GM19238 (cell line): ENCODE results near the gene DLG2.
"Not testable (repeated sequence)": the region's sequence is repeated elsewhere in the genome, so short reads cannot be mapped to it uniquely, and the experiment has no call there.

Experiments
- DNase-seq: peaks from one replicate; pipeline ENCODE4 v3.0.0; 2011; ENCODE audit warnings: low spot score; ENCODE audit not compliant: insufficient read length

Gene DLG2

DNA sequence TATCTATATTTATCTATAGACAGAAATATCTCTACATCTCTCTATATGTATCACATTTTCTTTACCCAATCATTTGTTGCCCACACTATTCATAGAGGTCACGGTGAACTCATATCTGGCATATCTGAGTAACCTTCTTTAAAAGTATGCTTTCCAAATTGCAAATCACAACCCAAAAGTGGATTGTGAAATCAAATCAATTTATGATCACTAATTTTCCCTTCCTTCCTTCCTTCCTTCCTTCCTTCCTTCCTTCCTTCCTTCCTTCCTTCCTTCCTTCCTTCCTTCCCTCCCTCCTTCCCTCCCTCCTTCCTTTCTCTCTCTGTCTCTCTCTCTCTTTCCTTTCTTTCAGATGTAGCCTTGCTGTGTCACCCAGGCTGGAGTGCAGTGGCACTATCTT is 1893.0 kb downstream of the DLG2 start:
- no peak for DNase-seq

DNA sequence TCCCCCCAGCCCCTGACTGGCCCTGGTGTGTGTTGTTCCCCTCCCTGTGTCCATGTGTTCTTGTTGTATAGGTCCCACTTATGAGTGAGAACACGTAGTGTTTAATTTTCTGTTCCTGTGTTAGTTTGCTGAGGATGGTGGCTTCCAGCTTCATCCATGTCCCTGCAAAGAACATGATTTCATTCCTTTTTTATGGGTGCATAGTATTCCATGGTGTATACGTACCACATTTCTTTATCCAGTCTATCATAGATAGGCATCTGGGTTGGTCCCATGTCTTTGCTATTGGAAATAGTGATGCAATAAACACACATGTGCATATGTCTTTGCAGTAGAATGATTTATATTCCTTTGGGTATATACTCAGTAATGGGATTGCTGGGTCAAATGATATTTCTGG is 1895.9 kb downstream of the DLG2 start:
- not testable (repeated sequence) for DNase-seq

GRCh38 chr11:83728281-83728680 is 1898.9 kb downstream of the DLG2 start:
- no peak for DNase-seq

- DNase-seq = no peak
Observed at GRCh38 chr11:83727251-83727650, 1899.9 kb downstream of the DLG2 start.

GRCh38 chr11:83726316-83726715 is 1900.8 kb downstream of the DLG2 start:
- DNase-seq = no peak

GRCh38 chr11:83725728-83726127 is 1901.4 kb downstream of the DLG2 start:
- DNase-seq = no peak

DNA sequence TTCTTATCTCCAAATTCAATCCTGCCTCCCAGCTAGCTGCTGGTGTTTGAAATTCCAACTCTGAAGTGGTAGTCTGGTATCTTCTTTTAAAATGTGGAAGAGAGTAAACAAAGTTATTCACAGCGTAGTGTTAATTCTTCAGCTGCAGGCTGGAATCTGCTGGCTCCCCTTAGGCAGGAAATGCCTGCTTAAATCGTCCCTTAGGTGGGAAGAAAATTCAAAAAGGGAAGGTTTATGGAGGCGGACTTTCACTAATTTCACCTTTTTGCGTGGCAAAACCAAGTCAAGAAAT is 1901.9 kb downstream of the DLG2 start:
- no peak for DNase-seq

GRCh38 chr11:83723999-83724398 is 1903.1 kb downstream of the DLG2 start:
- DNase-seq = no peak

DNA sequence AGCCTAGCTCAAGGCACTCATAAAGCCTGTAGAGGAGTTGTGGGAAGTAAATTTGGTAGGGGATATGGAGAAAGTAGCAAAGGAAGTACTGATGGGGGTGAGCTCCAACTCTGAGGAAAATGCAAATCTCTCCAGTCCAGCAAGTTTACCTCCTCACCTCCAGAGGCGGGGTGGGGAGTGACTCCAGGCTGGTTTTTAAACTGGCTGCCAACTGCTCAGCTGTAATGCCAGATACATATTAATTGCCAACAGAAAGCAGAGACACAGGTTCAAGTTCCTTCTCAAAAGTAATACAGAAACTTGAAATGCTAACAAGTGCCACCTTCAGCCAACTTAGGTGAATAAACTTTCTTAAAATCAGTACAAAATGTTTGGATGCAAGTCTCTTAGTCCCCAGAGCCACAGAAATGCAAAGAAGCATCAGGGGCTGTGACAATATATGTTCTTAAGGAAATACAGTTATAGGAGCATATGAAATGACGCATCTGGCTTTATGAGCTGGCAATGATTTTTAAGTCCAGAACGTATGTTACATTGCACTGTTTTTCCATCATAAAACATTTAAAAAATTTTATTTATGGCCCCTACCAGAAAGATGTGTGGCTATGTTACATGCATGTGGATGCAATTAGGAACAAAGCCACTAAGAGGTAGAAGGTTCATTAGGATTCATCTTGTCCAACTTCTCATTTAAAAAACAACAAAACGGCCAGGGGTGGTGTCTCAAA is 1904.6 kb downstream of the DLG2 start:
- no peak for DNase-seq

DNA sequence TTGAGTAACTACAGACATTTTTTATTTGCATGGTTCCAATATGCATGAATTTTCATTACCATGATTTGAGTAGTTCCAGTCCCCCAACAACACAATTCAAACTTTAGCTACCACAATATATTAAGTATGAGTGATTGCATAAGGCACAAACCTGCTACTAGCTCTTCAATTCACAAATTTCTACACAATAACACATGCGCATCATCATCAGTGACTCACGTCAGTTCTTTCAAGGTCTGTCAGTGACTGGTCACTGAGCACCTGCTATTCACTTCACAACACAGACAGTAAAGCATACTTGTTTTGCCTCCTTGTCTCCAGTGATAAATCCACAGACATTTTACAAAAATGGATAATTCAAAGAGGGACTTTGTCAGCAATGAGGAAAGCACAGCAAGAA is 1905.9 kb downstream of the DLG2 start:
- DNase-seq = no peak

- no peak for DNase-seq
Observed at GRCh38 chr11:83720675-83721074, 1906.5 kb downstream of the DLG2 start.

GRCh38 chr11:83717537-83717936 is 1909.6 kb downstream of the DLG2 start:
- DNase-seq = no peak

DNA sequence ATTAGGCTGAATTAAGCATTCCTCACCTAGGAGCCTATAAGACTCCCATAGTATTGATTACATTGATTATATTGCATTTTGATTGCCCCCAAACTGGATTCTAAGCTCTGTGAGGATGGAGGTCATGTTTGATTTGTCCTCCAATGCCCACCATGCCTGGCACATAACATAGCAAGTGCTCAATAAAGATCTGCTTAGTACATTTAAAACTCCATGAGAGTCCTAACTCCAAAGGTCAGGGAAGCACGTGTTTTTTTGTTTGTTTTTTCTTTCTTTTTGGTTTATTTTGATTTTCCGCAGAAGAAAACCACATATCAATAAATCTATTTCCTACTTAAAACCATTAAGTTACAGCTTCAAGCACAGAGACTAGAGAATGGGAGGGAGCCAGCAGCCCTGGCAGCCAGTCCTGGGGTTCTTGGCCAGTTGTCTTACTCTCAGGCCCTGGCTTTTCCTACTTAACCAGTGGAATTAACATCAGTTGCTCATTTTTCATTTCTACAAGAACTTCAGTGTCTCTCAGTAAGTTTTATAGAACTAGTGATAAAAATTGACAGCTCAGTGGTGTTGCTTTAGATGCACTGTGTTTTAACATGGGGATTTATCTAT is 1911.1 kb downstream of the DLG2 start:
- no peak for DNase-seq

DNA sequence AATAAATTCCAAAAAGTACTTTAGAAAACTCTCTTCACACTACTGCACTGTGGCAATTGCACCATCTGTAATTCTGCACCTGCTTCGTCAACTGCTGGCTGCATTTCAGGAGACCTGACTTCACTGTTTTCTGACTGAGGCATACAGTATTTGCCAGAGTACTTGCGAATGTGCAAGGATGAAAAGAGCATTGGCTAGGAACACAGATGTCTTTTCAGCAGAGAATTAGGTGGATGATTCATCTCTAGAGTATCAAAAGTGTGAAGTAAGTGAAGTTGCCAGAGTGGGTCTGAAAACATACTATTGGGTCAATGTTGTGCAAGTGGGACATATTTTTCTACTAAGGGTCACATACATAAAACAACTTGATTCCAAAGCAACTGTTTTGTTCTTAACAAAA is 1913.4 kb downstream of the DLG2 start:
- no peak for DNase-seq

DNA sequence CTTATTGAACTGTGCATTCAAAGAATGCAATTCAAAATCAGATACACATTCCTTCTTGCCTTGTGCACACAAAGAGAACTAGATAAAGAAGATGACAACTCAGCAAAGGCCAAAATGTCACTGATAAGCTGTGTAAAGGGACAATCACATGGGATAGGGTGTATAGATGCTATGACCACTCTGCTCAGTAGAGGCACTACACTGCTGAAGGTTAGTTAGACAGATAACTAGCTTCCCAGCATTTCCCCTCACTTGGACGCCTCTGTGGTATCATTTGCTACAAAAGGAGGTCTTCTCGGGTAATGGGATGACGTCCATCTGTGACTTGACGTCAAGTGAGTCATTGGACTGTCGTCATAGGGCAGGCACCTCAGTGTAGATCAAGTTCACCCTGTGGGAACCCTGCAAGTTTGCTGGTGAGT is 1916.0 kb downstream of the DLG2 start:
- DNase-seq = no peak

- DNase-seq = no peak
Observed at GRCh38 chr11:83709434-83709833, 1917.7 kb downstream of the DLG2 start.

- no peak for DNase-seq
Observed at GRCh38 chr11:83706566-83706965, 1920.6 kb downstream of the DLG2 start.

- no peak for DNase-seq
Observed at GRCh38 chr11:83702796-83703195, 1924.3 kb downstream of the DLG2 start.

- no peak for DNase-seq
Observed at GRCh38 chr11:83697518-83697917, 1929.6 kb downstream of the DLG2 start.

GRCh38 chr11:83695046-83695445 is 1932.1 kb downstream of the DLG2 start:
- no peak for DNase-seq

DNA sequence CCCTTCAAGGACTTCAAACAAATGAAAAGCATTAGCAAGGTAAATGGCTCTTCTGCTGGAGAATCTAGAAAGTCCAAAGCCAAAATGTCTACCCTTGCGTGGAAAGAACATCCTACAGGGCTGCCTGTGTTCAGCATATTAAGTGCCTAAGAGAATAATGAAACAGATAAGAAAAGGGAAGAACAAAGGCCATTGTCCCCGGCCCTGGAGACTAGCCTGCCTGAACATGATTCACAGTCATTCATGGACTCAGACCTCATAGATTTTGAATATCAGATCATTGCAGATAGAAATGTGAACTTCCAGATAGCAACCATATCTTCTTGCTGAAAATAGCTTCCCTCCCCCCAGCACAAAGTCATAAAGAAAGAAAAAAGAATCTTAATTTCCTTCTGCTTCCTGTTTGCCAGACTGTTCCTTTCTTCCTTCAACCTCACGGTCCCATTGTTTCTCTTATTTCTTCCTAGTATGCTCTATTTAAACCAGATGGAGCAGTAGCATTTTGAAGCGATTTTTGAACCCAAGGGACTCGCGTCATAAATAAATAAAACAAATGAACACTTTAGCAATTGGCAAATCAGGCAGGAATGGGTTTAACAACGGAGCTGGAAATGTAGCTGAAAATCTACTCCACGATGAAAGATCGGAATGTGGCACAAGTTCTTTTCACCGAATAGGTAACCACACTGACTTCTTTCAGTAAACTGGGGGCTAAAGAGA is 1932.8 kb downstream of the DLG2 start:
- DNase-seq = no peak

DNA sequence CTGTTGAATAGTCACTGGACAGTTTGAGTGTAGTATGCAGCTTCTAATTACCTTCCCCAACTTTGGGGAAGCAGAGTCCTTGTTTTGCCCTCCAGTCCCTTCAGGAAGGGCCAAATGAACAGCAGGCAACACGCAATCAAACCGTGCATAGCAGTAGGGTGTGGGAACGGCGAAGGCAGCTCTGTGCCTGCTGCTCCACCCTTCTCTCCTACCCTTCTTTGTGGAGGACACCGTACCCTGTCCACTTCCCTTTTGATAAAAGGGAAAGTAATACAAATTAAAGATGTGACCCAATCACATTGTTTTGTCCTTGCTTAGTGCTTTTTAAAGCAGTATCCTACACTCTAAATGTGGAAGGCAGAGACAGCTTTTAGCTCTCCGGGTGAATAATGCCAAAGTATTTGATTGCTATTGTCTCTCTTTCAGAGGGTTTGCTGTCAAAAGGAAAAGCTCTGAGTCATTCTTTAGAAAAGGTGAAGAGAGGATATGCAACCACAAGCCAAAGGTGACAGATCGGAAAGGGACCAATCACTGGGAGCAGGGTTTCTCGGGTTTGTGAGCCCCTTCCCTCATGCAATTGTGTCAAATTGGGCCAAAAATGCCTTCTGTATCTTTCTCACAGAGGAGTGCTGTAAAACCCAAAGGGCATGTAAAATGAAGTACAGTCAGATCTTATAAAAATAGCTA is 1933.7 kb downstream of the DLG2 start:
- no peak for DNase-seq
